Heart left ventricle (tissue), 13 donors: ENCODE results near the gene NPHS1.

Experiments
- CTCF ChIP-seq, 12 donors: fragments of 200-600 bp; sonication (generic) in 4 of 12; IDR thresholded peaks; one replicate each; pipeline versions ENCODE4 v1.5.0 to v1.8.0; 2018 to 2022; ENCODE audit warnings: antibody characterized with exemption in 12 of 12, mild to moderate bottlenecking in 5 of 12
- POLR2A ChIP-seq, 2 donors: fragments of 450-650 bp; IDR thresholded peaks; one replicate each; pipeline ENCODE4 v1.6.1; 2017; ENCODE audit warnings: antibody characterized with exemption in 2 of 2, mild to moderate bottlenecking in 2 of 2, moderate library complexity in 2 of 2
- donor health status: ischemic (EF 13 %, LVEDD 7.1; RV severe dilation, severe dysfunction).
- donor health status: DM: no; HTN: yes; CAD: no.
- donor health status: DM: no; HTN: no; CAD: no.
- donor health status: ischemic (EF 25% LVEDD 6.9; RV normal size, moderate dysfunction).
- donor health status: ischemic (EF 25% LVEDD 5.7; RV mildly dilated, moderate dysfunction).
- donor health status: ischemic (EF 35%, LVEDD 5.7; RV mildly dilated, moderate dysfunction).
- donor health status: nonischemic (EF 11% LVEDD 7.7; RV severe dilation, severe dysfunction).
- donor health status: DM: yes; HTN: yes; CAD: no.
- donor health status: PGD.
- donor health status: ischemic (EF 29% LVEDD 5.4; RV normal size, mild dysfunction).
- donor health status: nonischemic (EF 23%, LVEDD 6.1; RV moderate dilation, normal function).

GRCh38 chr19:35874392-35874930, 22.2 kb upstream of the NPHS1 start:
- TF ChIP-seq CTCF (IDR thresholded peaks at IDR 0.05) (no peak), POLR2A (IDR thresholded peaks at IDR 0.05) (no peak)
